Stromal cell of bone marrow (primary cell): ENCODE results near the gene MACF1.

ENCODE experiments used
- DNase-seq: peaks from one replicate; pipeline ENCODE4 v3.0.0-alpha.2; 2012; ENCODE audit warnings: low read depth

The MACF1 gene

DNA sequence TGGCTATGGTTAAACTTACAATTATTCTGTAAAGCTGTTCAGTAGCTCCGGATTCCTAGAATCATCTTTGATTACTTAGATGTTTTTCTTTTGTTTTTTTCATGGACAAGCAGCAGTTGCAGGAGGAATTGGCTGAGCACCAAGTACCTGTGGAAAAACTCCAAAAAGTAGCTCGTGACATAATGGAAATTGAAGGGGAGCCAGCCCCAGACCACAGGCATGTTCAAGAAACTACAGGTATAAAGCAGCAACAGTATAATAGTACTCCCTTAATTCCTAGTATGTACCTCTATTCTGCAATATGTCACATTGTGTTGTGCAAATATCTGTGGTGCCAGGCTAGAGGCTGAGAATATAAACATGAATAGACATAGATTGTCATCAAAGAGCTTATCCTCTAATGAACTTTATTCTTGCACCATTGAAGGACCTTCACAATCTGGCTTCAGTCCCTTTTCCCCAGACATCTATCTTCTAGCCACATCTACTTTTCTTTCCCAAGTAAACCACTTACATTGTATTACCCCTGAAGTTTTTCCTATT is 154.6 kb downstream of the MACF1 start:
- no peak for DNase-seq

DNA sequence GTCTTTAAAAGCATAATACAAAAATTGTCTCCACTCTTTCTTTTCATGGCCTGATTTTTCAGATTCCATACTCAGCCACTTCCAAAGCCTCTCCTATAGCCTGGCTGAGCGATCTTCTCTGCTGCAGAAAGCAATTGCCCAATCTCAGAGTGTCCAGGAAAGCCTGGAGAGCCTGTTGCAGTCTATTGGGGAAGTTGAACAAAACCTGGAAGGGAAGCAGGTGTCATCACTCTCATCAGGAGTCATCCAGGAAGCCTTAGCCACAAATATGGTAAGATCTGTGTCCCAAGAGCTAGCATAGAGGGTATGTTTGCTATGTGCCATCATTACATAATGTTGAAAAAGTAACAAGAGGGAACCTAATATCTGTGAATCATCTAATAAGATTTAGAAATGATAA is 156.2 kb downstream of the MACF1 start:
- DNase-seq, result no peak

DNA sequence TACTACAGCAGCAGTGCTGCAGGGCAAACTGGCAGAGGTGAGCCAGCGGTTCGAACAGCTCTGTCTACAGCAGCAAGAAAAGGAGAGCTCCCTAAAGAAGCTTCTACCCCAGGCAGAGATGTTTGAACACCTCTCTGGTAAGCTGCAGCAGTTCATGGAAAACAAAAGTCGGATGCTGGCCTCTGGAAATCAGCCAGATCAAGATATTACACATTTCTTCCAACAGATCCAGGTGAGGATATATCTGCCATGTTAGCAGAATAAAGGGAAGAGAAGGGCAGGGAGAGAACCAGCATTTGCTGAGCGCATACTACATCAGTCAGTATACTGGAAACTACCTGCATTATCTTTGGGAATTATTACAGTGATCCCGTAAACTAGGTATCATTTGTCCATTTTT is 157.0 kb downstream of the MACF1 start:
- DNase-seq, result no peak

DNA sequence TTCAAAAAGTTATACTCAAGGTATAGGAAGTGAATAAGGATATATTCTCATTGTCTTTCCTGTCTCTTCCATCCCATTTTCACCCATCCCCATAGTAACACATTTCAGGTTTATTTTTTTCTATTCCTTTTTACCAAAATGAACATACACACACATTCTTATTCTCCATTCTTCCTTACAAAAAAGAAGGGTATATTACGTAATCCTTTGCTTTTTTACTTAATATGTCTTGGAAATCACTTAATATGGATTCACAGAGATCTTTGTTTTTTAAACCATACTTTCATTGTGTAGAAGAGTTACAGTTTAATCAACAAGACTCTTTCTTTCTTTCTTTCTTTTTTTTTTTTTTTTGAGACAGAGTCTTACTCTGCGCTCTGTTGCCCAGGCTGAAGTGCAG is 158.8 kb downstream of the MACF1 start:
- no peak for DNase-seq

DNA sequence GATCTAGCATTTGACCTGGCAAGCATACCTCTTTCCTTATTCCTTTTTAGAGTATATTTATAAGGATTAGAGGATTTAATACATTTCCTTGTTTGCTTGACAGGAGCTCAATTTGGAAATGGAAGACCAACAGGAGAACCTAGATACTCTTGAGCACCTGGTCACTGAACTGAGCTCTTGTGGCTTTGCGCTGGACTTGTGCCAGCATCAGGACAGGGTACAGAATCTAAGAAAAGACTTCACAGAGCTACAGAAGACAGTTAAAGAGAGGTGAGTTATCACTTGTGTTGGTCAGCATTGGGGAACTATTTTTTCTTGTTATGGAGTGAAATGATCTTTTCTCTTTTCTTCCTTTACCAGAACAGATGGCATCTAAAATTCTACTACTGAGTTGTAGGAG is 163.6 kb downstream of the MACF1 start:
- DNase-seq, result no peak

DNA sequence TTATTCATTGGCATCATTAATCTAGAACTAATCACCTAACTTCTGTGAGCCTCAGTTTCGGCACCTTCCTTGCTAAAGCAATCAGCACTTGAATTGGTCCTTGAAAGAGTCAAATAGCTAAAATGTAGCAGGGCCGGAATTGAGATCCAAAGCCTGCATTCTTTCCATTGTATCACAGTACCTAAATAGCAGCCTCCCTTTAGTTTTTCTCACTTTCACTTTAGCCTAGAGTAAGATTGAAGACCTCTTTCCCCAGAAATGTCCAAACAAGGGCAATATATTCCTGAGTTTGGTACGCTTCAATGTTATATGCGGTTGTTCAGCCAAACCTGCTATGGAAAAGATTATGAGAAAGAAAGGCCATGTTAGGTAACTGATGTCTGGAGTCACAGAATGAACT is 165.1 kb downstream of the MACF1 start:
- DNase-seq, result no peak

DNA sequence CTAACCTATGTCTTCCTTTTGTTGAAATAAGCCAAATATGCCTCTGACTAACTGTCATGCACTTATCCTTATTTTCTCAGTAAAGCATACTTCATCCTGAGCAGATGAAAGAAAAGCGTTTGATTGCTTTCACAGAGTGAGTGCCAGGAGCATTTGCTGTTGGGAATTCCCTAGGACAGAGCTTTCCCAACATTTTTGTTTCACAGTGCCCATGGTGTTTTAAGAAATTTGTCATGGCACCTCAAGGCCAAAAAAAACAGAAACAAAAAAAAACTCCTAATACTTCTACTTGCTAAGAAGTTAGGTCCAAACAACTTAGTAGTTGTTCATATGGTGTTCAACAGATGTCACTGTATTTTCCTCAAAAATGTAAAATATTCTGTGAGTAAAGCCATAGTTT is 166.1 kb downstream of the MACF1 start:
- DNase-seq, result peak; percentile 74

DNA sequence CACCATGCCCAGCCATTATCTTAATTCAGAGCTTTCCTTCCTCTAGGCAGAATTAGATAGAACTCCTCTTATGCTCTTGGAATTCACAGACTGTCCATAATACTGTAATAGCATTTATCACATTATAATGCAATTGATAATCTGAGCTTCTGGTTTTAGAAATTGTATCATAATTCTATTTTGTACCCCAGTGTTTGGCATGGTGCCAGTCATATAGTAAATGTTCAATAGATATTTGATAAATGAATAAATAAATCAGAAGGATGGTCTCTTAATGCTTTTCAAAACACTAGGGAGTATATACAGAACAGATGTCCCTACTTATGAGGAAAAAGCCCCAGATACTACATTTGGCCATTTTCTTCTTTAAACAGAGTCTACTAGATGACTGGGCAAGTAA is 167.6 kb downstream of the MACF1 start:
- no peak for DNase-seq

DNA sequence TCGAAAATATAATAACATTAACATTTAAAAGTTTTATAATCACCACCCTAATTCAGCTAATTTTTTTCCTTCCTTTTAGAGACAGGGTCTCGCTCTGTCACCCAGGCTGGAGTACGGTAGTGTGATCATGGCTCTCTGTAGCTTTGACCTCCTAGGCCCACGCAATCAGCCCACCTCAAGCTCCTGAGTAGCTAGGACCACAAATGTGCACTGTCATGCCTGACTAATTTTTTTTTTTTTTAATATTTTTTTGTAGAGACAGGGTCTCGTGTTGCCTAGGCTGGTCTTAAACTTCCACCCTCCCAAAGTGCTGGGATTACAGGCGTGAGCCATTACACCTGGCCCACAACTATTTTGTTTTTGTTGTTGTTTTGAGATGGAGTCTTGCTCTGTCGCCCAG is 172.2 kb downstream of the MACF1 start:
- no peak for DNase-seq

DNA sequence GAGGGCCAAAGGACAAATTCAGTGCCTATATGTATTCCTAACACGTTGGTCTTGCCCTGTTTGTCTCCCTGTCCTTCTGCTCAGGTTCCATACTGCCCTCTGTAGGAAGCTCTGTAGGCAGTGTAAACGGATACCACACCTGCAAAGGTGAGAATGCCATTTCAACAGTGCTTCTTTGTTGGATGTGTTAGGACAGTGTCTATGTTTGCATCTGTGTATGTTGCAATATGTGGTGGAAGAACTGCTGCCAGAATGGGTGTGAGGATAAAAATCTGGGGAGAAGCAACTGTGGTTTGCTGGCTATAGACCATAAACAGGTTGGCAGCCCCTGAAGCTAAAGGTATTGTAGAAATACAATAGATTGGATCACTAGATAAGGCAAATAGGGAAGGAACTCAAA is 173.9 kb downstream of the MACF1 start:
- DNase-seq, result no peak

DNA sequence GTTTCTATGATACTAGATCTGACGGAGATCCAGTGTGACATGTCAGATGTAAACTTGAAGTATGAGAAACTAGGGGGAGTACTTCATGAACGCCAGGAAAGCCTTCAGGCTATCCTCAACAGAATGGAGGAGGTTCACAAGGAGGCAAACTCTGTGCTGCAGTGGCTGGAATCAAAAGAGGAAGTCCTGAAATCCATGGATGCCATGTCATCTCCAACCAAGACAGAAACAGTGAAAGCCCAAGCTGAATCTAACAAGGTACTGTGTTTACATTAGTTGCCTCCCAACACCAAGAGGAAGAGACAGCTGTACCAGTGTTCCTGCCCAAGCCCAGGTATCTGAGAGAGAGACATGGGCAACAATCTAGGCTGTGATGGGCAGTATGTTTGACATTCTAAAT is 174.7 kb downstream of the MACF1 start:
- no peak for DNase-seq

DNA sequence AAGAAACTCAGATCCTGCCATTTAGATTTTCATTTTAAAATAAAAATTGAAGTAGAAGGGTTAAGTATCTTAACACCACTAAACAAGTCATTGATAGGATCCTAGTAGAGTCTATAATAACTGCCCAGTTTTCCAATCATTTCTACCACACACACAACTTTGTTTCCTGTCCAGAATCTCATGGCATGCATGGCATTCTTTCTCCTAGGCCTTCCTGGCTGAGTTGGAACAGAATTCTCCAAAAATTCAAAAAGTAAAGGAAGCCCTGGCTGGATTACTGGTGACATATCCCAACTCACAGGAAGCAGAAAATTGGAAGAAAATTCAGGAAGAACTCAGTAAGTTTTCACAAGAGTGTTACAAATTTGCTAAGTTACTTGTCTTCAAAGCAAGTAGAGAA is 175.5 kb downstream of the MACF1 start:
- DNase-seq, result no peak

DNA sequence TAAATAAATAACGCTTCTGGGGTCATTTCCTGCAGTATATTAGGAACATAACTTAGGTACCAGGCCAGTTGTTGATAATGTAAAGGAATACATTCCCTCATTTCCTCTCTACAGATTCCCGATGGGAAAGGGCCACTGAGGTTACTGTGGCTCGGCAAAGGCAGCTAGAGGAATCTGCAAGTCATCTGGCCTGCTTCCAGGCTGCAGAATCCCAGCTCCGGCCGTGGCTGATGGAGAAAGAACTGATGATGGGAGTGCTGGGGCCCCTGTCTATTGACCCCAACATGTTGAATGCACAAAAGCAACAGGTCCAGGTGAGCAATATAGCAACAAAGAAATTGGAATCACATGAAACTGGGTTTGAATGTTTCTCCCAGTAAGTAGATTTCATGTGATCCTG is 177.3 kb downstream of the MACF1 start:
- DNase-seq, result no peak

DNA sequence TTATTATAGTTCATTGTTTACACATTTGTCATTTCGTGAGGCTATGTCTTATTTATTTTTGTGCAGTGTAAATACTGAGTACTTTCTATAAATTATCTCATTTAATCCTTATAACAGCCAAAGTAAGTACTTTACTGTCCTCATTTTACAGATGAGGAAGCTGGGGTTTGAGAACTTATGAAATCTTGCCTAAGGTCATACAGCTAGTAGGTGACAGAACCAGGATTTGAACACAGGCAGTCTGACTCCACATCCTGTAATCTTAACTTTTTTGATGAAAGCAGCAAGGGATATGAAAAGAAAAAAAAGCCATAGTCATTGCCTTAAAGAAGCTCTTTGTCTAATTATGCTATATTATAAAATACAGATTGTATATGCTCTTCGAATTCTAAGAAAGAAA is 179.8 kb downstream of the MACF1 start:
- no peak for DNase-seq

DNA sequence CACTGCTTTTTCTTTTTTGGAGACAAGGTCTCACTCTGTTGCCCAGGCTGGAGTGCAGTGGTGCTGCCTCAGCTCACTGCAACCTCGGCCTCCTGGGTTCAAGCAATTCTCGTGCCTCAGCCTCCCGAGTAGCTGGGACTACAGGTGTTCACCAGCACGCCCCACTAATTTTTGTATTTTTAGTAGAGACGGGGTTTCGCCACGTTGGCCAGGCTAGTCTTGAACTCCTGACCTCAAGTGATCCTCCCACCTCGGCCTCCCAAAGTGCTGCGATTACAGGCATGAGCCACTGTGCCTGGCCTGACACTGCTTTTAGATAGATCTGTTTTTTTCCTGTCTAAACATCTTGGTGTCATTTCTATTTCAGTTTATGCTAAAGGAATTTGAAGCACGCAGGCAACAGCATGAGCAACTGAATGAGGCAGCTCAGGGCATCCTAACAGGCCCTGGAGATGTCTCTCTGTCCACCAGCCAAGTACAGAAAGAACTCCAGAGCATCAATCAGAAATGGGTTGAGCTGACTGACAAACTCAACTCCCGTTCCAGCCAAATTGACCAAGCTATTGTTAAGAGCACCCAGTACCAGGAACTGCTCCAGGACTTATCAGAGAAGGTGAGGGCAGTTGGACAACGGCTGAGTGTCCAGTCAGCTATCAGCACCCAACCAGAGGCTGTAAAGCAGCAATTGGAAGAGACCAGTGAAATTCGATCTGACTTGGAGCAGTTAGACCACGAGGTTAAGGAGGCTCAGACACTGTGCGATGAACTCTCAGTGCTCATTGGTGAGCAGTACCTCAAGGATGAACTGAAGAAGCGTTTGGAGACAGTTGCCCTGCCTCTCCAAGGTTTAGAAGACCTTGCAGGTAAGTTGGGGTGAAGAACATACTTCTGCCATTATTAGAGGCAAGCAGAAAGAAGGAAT is 180.8 kb downstream of the MACF1 start:
- DNase-seq, result no peak

DNA sequence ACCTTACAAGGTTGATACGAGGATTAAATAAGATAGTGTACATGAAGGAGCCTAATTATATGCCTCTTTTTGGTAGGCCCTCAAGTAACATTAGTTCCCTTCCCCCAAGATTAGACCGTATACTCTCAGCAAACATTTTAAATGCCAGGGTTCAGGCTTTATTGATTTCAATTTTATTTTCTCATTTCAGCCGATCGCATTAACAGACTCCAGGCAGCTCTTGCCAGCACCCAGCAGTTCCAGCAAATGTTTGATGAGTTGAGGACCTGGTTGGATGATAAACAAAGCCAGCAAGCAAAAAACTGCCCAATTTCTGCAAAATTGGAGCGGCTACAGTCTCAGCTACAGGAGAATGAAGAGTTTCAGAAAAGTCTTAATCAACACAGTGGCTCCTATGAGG is 182.5 kb downstream of the MACF1 start:
- no peak for DNase-seq

DNA sequence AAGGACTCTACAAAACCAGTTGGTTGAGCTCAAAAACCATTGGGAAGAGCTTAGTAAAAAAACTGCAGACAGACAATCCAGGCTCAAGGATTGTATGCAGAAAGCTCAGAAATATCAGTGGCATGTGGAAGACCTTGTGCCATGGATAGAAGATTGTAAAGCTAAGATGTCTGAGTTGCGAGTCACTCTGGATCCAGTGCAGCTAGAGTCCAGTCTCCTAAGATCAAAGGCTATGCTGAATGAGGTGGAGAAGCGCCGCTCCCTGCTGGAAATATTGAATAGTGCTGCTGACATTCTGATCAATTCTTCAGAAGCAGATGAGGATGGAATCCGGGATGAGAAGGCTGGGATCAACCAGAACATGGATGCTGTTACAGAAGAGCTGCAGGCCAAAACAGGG is 183.0 kb downstream of the MACF1 start:
- DNase-seq, result peak; percentile 65

DNA sequence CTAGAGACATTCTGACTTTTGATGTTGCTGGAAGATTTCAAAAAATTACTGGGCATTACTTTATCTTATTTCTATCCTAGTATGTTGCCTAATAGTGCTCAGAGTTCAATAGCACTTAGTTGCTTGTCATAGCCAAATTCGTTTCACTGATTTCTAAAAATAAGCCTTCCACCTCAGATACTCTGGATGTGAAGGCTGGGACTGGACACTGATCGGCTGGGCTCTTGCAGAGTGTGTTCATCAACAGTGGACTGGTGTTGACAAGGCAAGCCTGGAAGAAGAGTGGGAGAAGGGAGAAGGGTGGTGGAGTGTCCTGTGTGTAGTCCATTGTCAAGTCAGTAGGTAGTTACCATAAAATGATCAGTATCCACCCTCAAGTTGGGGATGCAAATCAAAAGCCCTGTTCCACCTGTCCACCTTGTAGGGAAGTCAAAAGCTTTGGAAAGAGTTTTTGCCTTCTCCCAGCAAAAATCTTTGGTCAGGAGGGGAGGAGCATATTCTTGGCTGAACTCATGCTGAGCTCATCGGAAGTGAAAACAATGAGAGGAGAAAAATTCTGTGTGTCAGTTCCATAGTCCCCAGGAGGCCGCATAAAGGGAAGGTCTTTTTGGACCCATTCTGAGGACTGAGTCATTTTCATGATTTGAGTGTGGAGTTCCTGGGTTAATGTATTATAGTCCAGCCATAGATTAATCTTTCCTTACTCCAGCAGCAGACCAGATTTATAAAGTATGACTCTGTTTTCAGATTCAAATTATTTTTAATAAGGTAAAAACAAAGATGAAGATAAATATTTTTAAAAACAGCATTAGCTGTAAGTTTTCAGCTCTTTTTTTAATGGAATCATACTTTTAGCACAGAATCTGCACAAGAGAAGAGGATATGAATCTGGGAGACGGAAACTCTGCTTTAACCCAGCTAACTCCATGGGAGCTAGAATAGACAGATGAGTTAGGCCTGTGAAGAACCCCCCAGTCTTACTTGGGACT is 187.5 kb downstream of the MACF1 start:
- DNase-seq, result peak; percentile 93

DNA sequence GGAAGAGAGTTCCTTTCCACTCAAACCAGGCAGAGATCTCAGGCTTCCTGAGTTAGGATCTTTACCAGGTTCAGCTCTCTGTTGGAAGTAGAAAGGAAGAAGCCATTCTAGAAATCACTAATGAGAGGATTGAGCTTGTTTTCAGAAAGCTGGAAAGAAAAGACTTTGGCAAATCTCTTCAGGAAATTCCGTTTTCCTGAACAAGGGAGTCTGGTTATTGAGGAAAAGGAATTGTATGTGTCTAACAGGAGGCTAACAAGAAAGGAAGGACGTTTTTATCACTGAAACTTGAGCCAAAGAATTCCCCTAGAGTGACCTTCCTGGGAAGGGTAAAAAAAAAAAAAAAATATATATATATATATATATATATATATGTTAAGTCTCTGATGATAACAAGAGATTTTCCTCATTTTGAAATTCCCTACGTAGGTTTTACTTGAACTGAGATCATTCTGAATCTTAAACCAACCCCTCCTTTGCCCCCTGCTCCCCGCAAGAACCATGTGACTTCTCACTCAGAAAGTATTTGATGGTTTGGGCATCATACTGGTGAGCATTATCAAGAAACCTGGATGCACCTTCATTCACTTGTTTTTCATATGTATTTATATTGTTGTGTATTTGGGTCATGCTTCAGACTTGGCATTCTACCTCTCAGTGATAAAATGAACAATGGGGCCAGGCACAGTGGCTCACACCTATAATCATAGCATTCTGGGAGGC is 188.5 kb downstream of the MACF1 start:
- no peak for DNase-seq

DNA sequence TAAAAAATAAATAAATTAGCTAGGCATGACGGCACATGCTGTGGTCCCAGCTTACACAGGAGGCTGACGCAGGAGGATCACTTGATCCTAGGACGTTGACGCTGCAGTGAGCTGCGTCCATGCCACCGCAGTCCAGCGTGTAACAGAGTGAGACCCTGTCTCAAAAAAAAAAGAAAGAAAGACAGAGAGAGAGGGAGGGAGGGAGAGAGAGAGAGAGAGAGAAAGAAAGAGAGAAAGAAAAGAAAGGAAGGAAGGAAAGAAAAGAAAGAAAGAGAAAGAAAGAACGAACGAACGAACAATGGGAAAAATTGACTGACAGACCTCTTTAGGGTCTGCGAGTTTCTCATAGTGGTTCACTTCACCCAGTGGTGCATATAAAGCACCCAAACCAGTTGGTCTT is 189.2 kb downstream of the MACF1 start:
- no peak for DNase-seq

DNA sequence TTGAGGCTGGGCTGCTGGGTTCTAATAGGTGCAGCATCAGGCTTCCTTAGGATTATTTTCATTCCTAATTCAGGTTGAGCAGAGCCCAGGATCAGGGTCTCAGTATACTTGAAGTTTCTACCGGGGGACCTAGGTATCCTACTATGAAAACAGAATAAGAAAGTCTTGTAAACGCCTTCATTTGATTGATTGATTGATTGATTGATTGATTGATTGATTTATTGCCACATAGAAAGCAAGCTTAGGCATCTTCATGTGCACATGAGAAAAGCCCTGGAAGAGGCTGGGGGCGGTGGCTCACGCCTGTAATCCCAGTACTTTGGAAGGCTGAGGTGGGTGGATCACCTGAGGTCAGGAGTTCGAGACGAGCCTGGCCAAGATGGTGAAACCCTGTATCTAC is 189.6 kb downstream of the MACF1 start:
- no peak for DNase-seq

DNA sequence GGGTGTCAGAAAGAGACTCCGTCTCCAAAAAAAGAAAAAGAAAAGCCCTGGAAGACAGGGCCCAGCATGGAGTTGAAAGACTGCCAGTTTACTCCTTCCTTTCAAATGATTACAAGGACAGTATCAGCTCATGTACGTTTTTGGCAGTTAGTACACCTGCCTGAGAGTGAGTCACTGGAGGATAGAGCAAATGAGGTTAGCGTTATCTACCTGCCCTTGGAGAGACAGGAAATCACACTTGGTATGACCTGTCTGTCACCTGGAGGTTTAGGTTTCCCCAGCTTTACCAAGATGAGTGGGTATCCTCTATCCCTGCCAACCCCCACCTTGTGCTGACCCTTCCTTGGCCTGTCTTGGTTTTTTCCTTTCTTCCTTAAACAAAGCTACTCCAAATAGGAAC is 190.1 kb downstream of the MACF1 start:
- no peak for DNase-seq
